SW 1271 (cell line): Measurements from ENCODE around the gene IGF1.

ENCODE experiments used
- DNase-seq, 2 experiments: peaks; one replicate each; lab custom pipeline; 2025; lab: John Stamatoyannopoulos, UW

IGF1 gene

GRCh38 chr12:102427543-102427941 is 52.8 kb downstream of the IGF1 start:
- no peak for DNase-seq

GRCh38 chr12:102426599-102427542 is 53.5 kb downstream of the IGF1 start:
- no peak for DNase-seq

- no peak for DNase-seq
Observed at GRCh38 chr12:102425109-102426039, 55.0 kb downstream of the IGF1 start.

- DNase-seq: no peak
Observed at GRCh38 chr12:102423462-102423861, 56.9 kb downstream of the IGF1 start.

GRCh38 chr12:102421802-102422583 is 58.4 kb downstream of the IGF1 start:
- DNase-seq: peak in 1 of 2 experiments; percentile 17

- DNase-seq: no peak
Observed at GRCh38 chr12:102419094-102419764, 61.1 kb downstream of the IGF1 start.

- no peak for DNase-seq
Observed at GRCh38 chr12:102417055-102417454, 63.3 kb downstream of the IGF1 start.

- no peak for DNase-seq
Observed at GRCh38 chr12:102415515-102415914, 64.8 kb downstream of the IGF1 start.

GRCh38 chr12:102413396-102413795 is 67.0 kb downstream of the IGF1 start:
- no peak for DNase-seq

- DNase-seq: no peak
Observed at GRCh38 chr12:102410511-102410910, 69.9 kb downstream of the IGF1 start.

GRCh38 chr12:102408487-102409297 is 71.7 kb downstream of the IGF1 start:
- no peak for DNase-seq

GRCh38 chr12:102407776-102408486 is 72.4 kb downstream of the IGF1 start:
- DNase-seq: no peak

- DNase-seq: no peak
Observed at GRCh38 chr12:102406033-102406584, 74.3 kb downstream of the IGF1 start.

GRCh38 chr12:102401087-102401486 is 79.3 kb downstream of the IGF1 start:
- DNase-seq: no peak

- no peak for DNase-seq
Observed at GRCh38 chr12:102399653-102400052, 80.7 kb downstream of the IGF1 start.

GRCh38 chr12:102396276-102396675 is 84.1 kb downstream of the IGF1 start:
- no peak for DNase-seq

- no peak for DNase-seq
Observed at GRCh38 chr12:102394200-102394599, 86.2 kb downstream of the IGF1 start.

GRCh38 chr12:102390068-102390467 is 90.3 kb downstream of the IGF1 start:
- no peak for DNase-seq

- no peak for DNase-seq
Observed at GRCh38 chr12:102388469-102388868, 91.9 kb downstream of the IGF1 start.
